IMR-90 (cell line): ENCODE measurements around the gene TBC1D22A. TPM values are rescaled to one million over a fixed set of nuclear protein-coding genes. Genes with fewer than 3 reads are reported as not detected.

Source experiments
- ATAC-seq: fragments of 200-7000 bp; cut with Tn5 transposase; 2 replicates; pipeline ENCODE4 v1.9.1; 2020; ENCODE audit warnings: low read depth, mild to moderate bottlenecking, moderate library complexity
- BruUV-seq: library from RNA; stranded (reverse); fragments of 400-500 nt; replicated peaks from 2 replicates; lab custom pipeline; 2021; lab: Mats Ljungman, UMichigan
- CTCF ChIA-PET: fragments of 300-600 bp; formaldehyde crosslinking; extraction: SDS; loops from one replicate; lab custom pipeline; 2021; ENCODE audit warnings: antibody characterized with exemption; lab: Yijun Ruan, JAX
- POLR2A ChIA-PET: fragments of 300-600 bp; sonication (Branson Sonifier 250); formaldehyde crosslinking; loops from one replicate; lab custom pipeline; 2022; ENCODE audit warnings: antibody characterized with exemption; ENCODE audit not compliant: unreplicated experiment; lab: Charles Lee
- DNase-seq: peaks from one replicate; pipeline ENCODE4 v3.0.0; 2013
- H2AFZ ChIP-seq: replicated peaks from 2 replicates; pipeline ENCODE3; 2013; ENCODE audit warnings: low read length, mild to moderate bottlenecking; ENCODE audit not compliant: poor library complexity
- H2AK5ac ChIP-seq: 2 replicates; pipeline ENCODE4 v1.6.1; 2013; ENCODE audit warnings: low read depth, low read length, inconsistent platforms
- H2AK9ac ChIP-seq: replicated peaks from 2 replicates; pipeline ENCODE3; 2013; ENCODE audit warnings: mild to moderate bottlenecking, low read depth, low read length, moderate library complexity; ENCODE audit not compliant: poor library complexity
- H2BK120ac ChIP-seq: 2 replicates; pipeline ENCODE4 v1.6.1; 2013; ENCODE audit warnings: low read depth, low read length, inconsistent platforms
- H2BK15ac ChIP-seq: 3 replicates; pipeline ENCODE4 v1.6.1; 2013; ENCODE audit warnings: low read depth, low read length, inconsistent platforms
- H2BK20ac ChIP-seq: 2 replicates; pipeline ENCODE4 v1.6.1; 2013; ENCODE audit warnings: low read depth, mild to moderate bottlenecking, inconsistent platforms, low read length, moderate library complexity
- H2BK5ac ChIP-seq: 2 replicates; pipeline ENCODE4 v1.6.1; 2013; ENCODE audit warnings: mild to moderate bottlenecking, low read depth, low read length, inconsistent platforms; ENCODE audit not compliant: poor library complexity, severe bottlenecking
- H3K14ac ChIP-seq: replicated peaks from 2 replicates; pipeline ENCODE4 v1.6.1; 2013; ENCODE audit warnings: low read depth, low read length, inconsistent platforms
- H3K18ac ChIP-seq: 2 replicates; pipeline ENCODE4 v1.6.1; 2013; ENCODE audit warnings: low read depth, low read length, control low read depth
- H3K23ac ChIP-seq: 2 replicates; pipeline ENCODE4 v1.6.1; 2013; ENCODE audit warnings: low read depth, low read length, inconsistent platforms
- H3K27ac ChIP-seq: 2 replicates; pipeline ENCODE4 v1.5.1; 2013; ENCODE audit warnings: mild to moderate bottlenecking, control low read depth, low read length; ENCODE audit not compliant: insufficient read depth
- H3K27me3 ChIP-seq: 2 replicates; pipeline ENCODE4 v1.6.1; 2013; ENCODE audit warnings: low read length; ENCODE audit not compliant: control insufficient read depth, insufficient read depth
- H3K36me3 ChIP-seq: 2 replicates; pipeline ENCODE4 v1.6.1; 2013; ENCODE audit warnings: low read length, mixed read lengths; ENCODE audit not compliant: control insufficient read depth, insufficient read depth
- H3K4ac ChIP-seq: 2 replicates; pipeline ENCODE4 v1.6.1; 2013; ENCODE audit warnings: low read depth, low read length, inconsistent platforms
- H3K4me1 ChIP-seq: 2 replicates; pipeline ENCODE4 v1.6.1; 2013; ENCODE audit warnings: low read length, mixed read lengths; ENCODE audit not compliant: control insufficient read depth, insufficient read depth
- H3K4me2 ChIP-seq: 2 replicates; pipeline ENCODE4 v1.6.1; 2013; ENCODE audit warnings: low read depth, mild to moderate bottlenecking, control low read depth, low read length, moderate library complexity
- H3K4me3 ChIP-seq: 2 replicates; pipeline ENCODE4 v1.5.1; 2013; ENCODE audit warnings: low read depth, mild to moderate bottlenecking, control low read depth, low read length, moderate library complexity; ENCODE audit not compliant: insufficient read depth
- H3K56ac ChIP-seq: 2 replicates; pipeline ENCODE4 v1.6.1; 2013; ENCODE audit warnings: low read length, inconsistent platforms; ENCODE audit not compliant: insufficient read depth; ENCODE audit errors: extremely low read depth
- H3K79me1 ChIP-seq, 2 experiments: 2 replicates each; pipeline ENCODE4 v1.6.1; 2013; ENCODE audit warnings: low read length in 2 of 2, inconsistent platforms in 1 of 2, low read depth in 1 of 2
- H3K9ac ChIP-seq: 2 replicates; pipeline ENCODE4 v1.6.1; 2013; ENCODE audit warnings: low read depth, low read length, control low read depth
- H3K9me1 ChIP-seq: 2 replicates; pipeline ENCODE4 v1.6.1; 2013; ENCODE audit warnings: low read length, inconsistent platforms; ENCODE audit not compliant: insufficient read depth
- H3K9me3 ChIP-seq: 2 replicates; pipeline ENCODE4 v1.6.1; 2013; ENCODE audit warnings: low read length; ENCODE audit not compliant: control insufficient read depth, insufficient read depth
- H4K20me1 ChIP-seq: 2 replicates; pipeline ENCODE4 v1.6.1; 2013; ENCODE audit warnings: low read length, inconsistent platforms; ENCODE audit not compliant: insufficient read depth
- H4K5ac ChIP-seq: 2 replicates; pipeline ENCODE4 v1.6.1; 2013; ENCODE audit warnings: mild to moderate bottlenecking, low read depth, low read length, control low read depth
- H4K8ac ChIP-seq, 2 experiments: 2 replicates each; pipeline ENCODE4 v1.6.1; 2013; ENCODE audit warnings: low read depth in 2 of 2, low read length in 2 of 2, control low read depth in 1 of 2, inconsistent platforms in 1 of 2
- H4K91ac ChIP-seq: 2 replicates; pipeline ENCODE4 v1.6.1; 2013; ENCODE audit warnings: low read depth, low read length, inconsistent platforms; ENCODE audit not compliant: insufficient read depth
- FOS ChIP-seq: fragments of 150-350 bp; IDR thresholded peaks from 2 replicates; pipeline ENCODE4 v1.6.1; 2016; ENCODE audit warnings: low read depth, low read length
- MAFK ChIP-seq: IDR thresholded peaks from 2 replicates; pipeline ENCODE4 v1.6.1; 2012; ENCODE audit warnings: low read depth, low read length, improper control_type of control experiment
- MXI1 ChIP-seq: IDR thresholded peaks from 2 replicates; pipeline ENCODE4 v1.6.1; 2012; ENCODE audit warnings: low read depth, mild to moderate bottlenecking, low read length, moderate library complexity, borderline replicate concordance
- NFE2L2 ChIP-seq: fragments of 150-350 bp; IDR thresholded peaks from 2 replicates; pipeline ENCODE4 v1.6.1; 2016; ENCODE audit warnings: low read depth, mild to moderate bottlenecking, low read length
- POLR2A ChIP-seq: IDR thresholded peaks from 2 replicates; pipeline ENCODE4 v1.6.1; 2012; ENCODE audit warnings: mild to moderate bottlenecking, low read depth, low read length
- RAD21 ChIP-seq: IDR thresholded peaks from 2 replicates; pipeline ENCODE4 v1.6.1; 2012; ENCODE audit warnings: low read length, improper control_type of control experiment
- SMC3 ChIP-seq: fragments of 150-350 bp; IDR thresholded peaks from 2 replicates; pipeline ENCODE4 v1.6.1; 2016; ENCODE audit warnings: low read depth, mild to moderate bottlenecking, antibody characterized with exemption, low read length, moderate library complexity
- USF2 ChIP-seq: fragments of 150-350 bp; IDR thresholded peaks from 2 replicates; pipeline ENCODE4 v1.6.1; 2017; ENCODE audit warnings: mild to moderate bottlenecking, antibody characterized with exemption, low read length, low read depth
- WGBS, 2 experiments: methylation state at CpG; one replicate each; pipeline versions ENCODE4 v1.1.5 to v1.1.7; 2013; ENCODE audit warnings: missing lambda C conversion rate in 2 of 2; ENCODE audit not compliant: insufficient read length in 1 of 2; ENCODE audit errors: extremely low coverage in 2 of 2; 5-methylcytosine and 5-hydroxymethylcytosine counted together
- dilution Hi-C: fragments of 300-500 bp; cut with HindIII; formaldehyde crosslinking; loops from one replicate; pipeline ENCODE4 v1.14.3; 2018; ENCODE audit warnings: low sequenced_read_pairs; ENCODE audit not compliant: unreplicated experiment
- in situ Hi-C: fragments of 300-500 bp; cut with MboI; formaldehyde crosslinking; loops from 3 replicates; pipeline ENCODE4 v1.14.3; 2019; ENCODE audit warnings: low sequenced_read_pairs, inconsistent platforms, mixed read lengths
- intact Hi-C: fragments of 100-400 bp; cut with micrococcal nuclease; formaldehyde crosslinking; loops from 2 replicates; pipeline ENCODE4 v1.10.0; 2022
- polyA plus RNA-seq, 3 experiments: library from polyadenylated mRNA; depleted of rRNA; stranded (reverse); fragments of >200 nt; gene quantifications; 2 replicates each; pipeline ENCODE4 v1.2.3, GENCODE V29; 2012; ENCODE audit warnings: low replicate concordance in 1 of 3
- total RNA-seq: library from RNA; depleted of rRNA; stranded (reverse); fragments of >200 nt; gene quantifications from 2 replicates; pipeline ENCODE4 v1.2.3, GENCODE V29; 2012
- TF ChIP-seq, protein P1 (sequence below): fragments of 150-350 bp; IDR thresholded peaks from 2 replicates; pipeline ENCODE4 v1.6.1; 2016; ENCODE audit warnings: low read depth, mild to moderate bottlenecking, low read length, moderate library complexity, borderline replicate concordance

The TBC1D22A gene
- total and polyA plus RNA-seq, 2 of the 4 experiments (the other 2 are of a cell fraction): 9.0 to 16.7 TPM

GRCh38 chr22:47156352-47157092, 394.1 kb downstream of the TBC1D22A start:
- no peak overlapping the region for H3K4me2 ChIP-seq
- H2AFZ ChIP-seq: no peak overlapping the region
- no peak overlapping the region for H3K4ac ChIP-seq
- H3K27me3 ChIP-seq: no peaks in the 10 kb centered on the region
- no peak overlapping the region for H3K56ac ChIP-seq
- peak overlapping the region; percentile 15 for H2AK9ac ChIP-seq
- 94% methylated on average over 12 of the region's 25 CpGs; no CpG with 5 or more reads in 1 of the 2 experiments for WGBS, 2 experiments
- peaks cover 0 to 5% of the 10 kb centered on the region in 2 experiments; a peak in 1 of 4 replicates for H3K79me1 ChIP-seq
- H3K27ac ChIP-seq: no peak overlapping the region
- H3K18ac ChIP-seq: no peak overlapping the region
- H4K91ac ChIP-seq: no peak overlapping the region
- ChIA-PET POLR2A (no interaction called here), CTCF (no interaction called here)
- H2BK20ac ChIP-seq: no peak overlapping the region
- no peak overlapping the region for H2AK5ac ChIP-seq
- peaks cover 5% of the 10 kb centered on the region; the same call in 1 of the 2 replicates for H3K36me3 ChIP-seq
- no peaks in the 10 kb centered on the region for H4K20me1 ChIP-seq
- DNase-seq (no peak), ATAC-seq (no peak)
- in situ Hi-C loops (no loop called here), dilution Hi-C loops (no loop called here), intact Hi-C loops (loop anchor here (10.0 kb wide), 1 partner anchor 312 kb away; no protein-coding TSS in a partner anchor)
- no TSS peak for BruUV-seq
- H3K4me1 ChIP-seq: peaks cover 17% of the 10 kb centered on the region
- no peak overlapping the region for H4K5ac ChIP-seq
- H2BK15ac ChIP-seq: no peak overlapping the region
- H3K23ac ChIP-seq: no peak overlapping the region
- H3K9me1 ChIP-seq: peaks cover 14% of the 10 kb centered on the region
- no peak overlapping the region for H3K14ac ChIP-seq
- H4K8ac ChIP-seq: no peak overlapping the region
- TF ChIP-seq FOS: no peak
- TF ChIP-seq MAFK: no peak
- TF ChIP-seq RAD21: no peak
- no peak for TF ChIP-seq SMC3
- TF ChIP-seq USF2: no peak
- TF ChIP-seq POLR2A: no peak
- TF ChIP-seq, protein P1, sequence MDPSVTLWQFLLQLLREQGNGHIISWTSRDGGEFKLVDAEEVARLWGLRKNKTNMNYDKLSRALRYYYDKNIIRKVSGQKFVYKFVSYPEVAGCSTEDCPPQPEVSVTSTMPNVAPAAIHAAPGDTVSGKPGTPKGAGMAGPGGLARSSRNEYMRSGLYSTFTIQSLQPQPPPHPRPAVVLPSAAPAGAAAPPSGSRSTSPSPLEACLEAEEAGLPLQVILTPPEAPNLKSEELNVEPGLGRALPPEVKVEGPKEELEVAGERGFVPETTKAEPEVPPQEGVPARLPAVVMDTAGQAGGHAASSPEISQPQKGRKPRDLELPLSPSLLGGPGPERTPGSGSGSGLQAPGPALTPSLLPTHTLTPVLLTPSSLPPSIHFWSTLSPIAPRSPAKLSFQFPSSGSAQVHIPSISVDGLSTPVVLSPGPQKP: no peak
- no peak for TF ChIP-seq NFE2L2
- TF ChIP-seq MXI1: no peak
- H2BK5ac ChIP-seq: no peak overlapping the region
- no peak overlapping the region for H3K4me3 ChIP-seq
- H3K9ac ChIP-seq: no peak overlapping the region
- H3K9me3 ChIP-seq: peaks cover 2% of the 10 kb centered on the region; the same call in 1 of the 2 replicates
- no peak overlapping the region for H2BK120ac ChIP-seq
